Glomerular visceral epithelial cell (primary cell): ENCODE data around the gene SLC46A2.

ENCODE experiments used
- DNase-seq: peaks from one replicate; pipeline ENCODE4 v3.0.0-alpha.2; 2016; ENCODE audit errors: extremely low spot score

The SLC46A2 gene, protein sequence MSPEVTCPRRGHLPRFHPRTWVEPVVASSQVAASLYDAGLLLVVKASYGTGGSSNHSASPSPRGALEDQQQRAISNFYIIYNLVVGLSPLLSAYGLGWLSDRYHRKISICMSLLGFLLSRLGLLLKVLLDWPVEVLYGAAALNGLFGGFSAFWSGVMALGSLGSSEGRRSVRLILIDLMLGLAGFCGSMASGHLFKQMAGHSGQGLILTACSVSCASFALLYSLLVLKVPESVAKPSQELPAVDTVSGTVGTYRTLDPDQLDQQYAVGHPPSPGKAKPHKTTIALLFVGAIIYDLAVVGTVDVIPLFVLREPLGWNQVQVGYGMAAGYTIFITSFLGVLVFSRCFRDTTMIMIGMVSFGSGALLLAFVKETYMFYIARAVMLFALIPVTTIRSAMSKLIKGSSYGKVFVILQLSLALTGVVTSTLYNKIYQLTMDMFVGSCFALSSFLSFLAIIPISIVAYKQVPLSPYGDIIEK

GRCh38 chr9:112890106-112891081 lies at the start of gene SLC46A2:
Gene SLC46A2 (minus strand): TSS chr9:112890876. CDS start chr9:112890681, 195 bp downstream.
- peak; percentile 4 for DNase-seq

- DNase-seq, result no peak
Measured at GRCh38 chr9:112939418-112939817, 48.7 kb upstream of the SLC46A2 start.

DNA sequence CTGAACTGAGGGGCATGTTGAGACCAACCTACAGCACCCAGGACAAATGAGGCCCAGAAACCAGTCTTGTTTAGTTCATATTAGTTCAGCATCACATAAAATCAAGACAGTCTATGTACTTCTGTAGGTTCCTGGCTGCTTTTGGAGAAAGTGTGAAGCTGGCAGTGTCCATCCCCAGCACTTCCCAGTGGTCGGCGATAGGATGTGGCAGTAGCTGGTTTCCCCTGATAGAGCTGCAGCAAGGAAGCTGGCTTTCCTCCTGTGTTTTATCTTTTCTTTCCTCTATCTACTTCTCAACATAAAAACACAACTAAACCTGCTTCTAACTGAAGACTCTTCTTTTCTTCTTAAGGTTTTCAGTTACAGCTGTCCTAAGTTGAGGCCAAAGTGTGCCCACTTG lies 43.0 kb upstream of the SLC46A2 start:
- DNase-seq, result no peak

GRCh38 chr9:112925058-112925641 lies 34.5 kb upstream of the SLC46A2 start:
- DNase-seq, result peak; percentile 21

DNA sequence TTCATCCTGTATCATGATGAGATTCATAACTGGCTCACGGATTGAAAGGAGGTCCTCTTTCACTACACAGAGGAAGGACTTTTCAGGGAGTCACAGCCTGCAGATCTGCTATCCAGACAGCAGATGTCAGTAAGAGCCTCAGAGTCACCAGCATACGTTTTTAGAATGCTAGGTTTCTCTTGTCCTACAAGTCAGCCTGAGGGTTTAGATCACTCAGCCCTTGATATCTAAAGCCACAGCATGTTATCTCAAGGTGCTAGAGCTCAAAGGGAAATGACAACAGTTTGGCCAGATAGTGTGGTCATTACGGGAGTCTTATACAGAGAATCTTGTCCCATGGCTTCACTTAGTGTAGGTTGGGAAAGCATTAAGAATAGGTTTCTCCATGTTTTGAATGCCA lies 30.9 kb upstream of the SLC46A2 start:
- DNase-seq, result peak; percentile 25

GRCh38 chr9:112917987-112918362 lies 27.3 kb upstream of the SLC46A2 start:
- no peak for DNase-seq

GRCh38 chr9:112917047-112917986 lies 26.6 kb upstream of the SLC46A2 start:
- no peak for DNase-seq

GRCh38 chr9:112914524-112914923 lies 23.8 kb upstream of the SLC46A2 start:
- no peak for DNase-seq

DNA sequence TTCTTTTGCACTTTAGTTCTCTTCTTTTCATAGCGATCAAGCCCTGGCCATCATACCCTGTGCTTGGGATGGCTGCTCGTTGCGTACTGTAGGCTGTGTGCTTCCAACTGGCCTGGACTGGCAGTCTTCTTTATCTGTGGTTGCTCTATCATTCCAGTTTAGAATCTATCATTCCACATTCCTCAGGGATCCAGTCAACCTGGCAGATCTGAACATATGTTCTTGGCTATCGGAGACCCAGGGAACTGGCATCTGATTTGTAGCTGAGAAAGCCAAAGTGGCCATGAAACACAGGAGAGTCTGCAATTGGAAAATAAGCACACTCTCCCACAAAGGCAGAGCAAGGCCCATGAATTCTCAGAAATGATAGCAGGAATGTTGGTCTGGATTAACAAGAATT lies 22.6 kb upstream of the SLC46A2 start:
- no peak for DNase-seq

- no peak for DNase-seq
Measured at GRCh38 chr9:112912636-112913035, 22.0 kb upstream of the SLC46A2 start.

GRCh38 chr9:112911736-112912135 lies 21.1 kb upstream of the SLC46A2 start:
- no peak for DNase-seq

DNA sequence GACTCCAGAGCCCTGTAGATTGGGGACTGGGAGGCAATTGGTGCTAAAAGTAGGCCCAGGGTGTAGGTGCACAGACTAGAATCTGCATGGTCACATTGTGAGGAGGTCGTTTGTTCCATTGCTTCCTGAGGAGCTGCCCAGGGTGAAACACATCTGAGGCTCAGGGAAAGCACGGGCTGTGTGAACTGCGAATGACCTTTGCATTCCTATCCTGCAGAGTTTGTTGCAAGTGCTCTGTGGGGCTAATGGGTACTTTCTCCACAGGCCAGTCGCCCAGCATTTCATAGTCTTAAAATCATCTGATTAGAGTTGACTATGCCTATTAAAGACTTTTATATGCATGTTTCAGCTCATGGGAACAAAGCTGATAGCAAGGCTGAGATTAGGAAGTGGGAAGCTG lies 14.4 kb upstream of the SLC46A2 start:
- DNase-seq, result no peak

GRCh38 chr9:112900901-112901300 lies 10.2 kb upstream of the SLC46A2 start:
- no peak for DNase-seq

GRCh38 chr9:112900488-112900887 lies 9.8 kb upstream of the SLC46A2 start:
- DNase-seq, result no peak

DNA sequence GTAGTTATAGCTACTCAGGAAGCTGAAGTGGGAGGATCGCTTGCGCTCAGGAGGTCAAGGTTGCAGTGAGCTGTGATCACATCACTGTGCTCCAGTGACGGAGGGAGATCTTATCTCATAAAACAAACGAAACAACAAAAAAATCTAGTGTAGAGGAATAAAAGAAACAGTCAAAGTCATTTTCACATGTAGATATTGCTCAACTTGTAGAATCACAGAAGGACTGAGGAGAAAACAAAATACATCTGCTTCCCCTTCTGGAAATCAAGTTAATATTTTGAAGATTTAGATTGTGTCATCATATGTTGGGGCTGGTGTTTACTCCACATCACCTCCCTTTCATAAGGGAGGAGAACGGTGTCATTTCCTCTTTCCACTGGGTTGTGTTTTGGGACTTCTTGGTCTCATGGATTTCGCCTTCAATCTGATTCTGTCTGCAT lies 8.2 kb upstream of the SLC46A2 start:
- DNase-seq, result no peak

DNA sequence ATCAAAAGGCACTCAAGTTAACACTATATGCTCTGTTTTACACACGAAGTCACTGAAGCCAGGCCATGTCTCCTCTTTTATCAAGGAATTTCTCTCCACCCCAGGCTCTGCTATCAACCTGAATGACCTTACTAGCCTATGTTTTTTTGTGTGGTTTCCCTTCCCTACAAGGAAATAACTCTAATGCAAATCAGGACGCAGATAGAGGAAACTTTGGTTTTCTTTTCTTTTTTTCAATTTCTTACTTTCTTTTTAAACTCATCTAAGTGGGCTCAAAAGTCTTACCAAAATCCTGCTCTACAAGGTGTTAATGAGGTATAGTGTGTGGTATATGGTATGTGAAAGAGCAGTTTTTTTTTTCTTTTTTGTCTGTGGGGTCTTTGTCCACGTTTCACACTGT lies 5.5 kb upstream of the SLC46A2 start:
- no peak for DNase-seq

GRCh38 chr9:112894699-112895098 lies 4.0 kb upstream of the SLC46A2 start:
- DNase-seq, result no peak

DNA sequence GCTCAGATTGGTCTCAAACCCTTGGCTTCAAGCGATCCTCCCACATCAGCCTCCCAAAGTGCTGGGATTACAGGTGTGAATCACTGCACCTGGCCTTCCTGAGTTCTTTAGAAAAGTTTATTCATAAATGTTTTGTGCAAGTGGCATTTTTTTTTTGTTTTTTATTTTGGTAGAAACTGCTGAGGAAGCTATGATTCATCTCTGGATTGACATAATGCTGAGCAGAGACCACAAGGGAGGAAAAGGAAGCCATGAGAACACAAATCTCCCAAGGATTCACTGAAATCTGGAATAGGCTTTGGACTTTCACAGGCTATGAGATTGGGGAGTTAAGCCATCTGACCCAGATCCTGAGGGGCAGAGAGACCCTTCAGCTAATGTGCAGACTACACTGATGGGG lies 3.4 kb upstream of the SLC46A2 start:
- no peak for DNase-seq

GRCh38 chr9:112892981-112893380 lies 2.3 kb upstream of the SLC46A2 start:
- DNase-seq, result no peak

DNA sequence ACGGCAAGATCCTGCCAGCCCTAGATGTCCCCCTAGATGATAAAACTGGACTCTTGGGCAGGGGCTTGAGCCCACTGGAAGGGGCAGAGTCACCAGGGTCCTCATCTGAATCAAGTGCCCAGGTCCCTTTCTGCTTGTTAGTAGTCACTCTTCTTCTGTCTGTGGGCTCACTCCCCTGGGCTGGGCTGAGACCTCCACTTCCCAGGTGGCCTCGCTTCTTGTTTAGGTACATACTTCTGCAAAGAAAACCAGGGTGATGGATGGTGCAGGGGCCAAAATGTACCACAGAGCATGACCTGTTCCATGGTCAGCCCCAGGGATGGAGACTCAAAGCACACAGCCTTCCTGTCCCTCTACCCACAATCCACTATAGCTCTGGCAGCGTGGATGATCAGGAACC lies 845 bp upstream of the SLC46A2 start:
- no peak for DNase-seq

DNA sequence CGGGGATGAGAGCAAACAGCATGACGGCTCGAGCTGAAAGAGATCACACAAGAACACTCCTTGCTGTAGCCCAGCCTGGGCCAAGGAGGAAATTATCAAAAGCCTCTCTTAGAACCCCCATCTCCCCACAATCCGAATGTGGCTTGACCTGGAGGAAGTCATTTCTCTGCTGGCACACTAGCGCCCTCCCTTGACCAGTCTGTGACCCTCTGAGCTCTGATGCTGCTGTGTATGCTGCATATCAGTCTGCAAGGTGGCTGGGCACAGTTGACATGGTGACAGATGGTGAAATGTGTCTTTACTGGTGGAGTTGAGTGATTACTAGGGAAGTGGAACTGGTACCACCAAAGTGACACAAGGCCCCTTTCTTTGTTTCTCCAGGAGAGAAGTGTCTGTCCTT lies 3.3 kb downstream of the SLC46A2 start:
- no peak for DNase-seq
